DOHH2 (cell line): ENCODE measurements around the gene BMAL2.

Experiments
- H3F3A ChIP-seq: fragments of 200-600 bp; sonication (generic), shearing (Covaris generic); 2 replicates; pipeline ENCODE4 v1.6.0; 2016; ENCODE audit warnings: antibody characterized with exemption, mild to moderate bottlenecking; ENCODE audit not compliant: control insufficient read depth, insufficient read depth
- H3K27ac ChIP-seq: fragments of 200-600 bp; sonication (generic); 2 replicates; pipeline ENCODE4 v1.5.1; 2014; ENCODE audit warnings: low read depth, mild to moderate bottlenecking, low read length, moderate library complexity
- H3K27me3 ChIP-seq: fragments of 200-600 bp; sonication (generic); 2 replicates; pipeline ENCODE4 v1.6.1; 2014; ENCODE audit warnings: mild to moderate bottlenecking, low read length, mixed read lengths; ENCODE audit not compliant: control insufficient read depth
- H3K36me3 ChIP-seq: fragments of 200-600 bp; sonication (generic); 2 replicates; pipeline ENCODE4 v1.6.1; 2014; ENCODE audit warnings: mild to moderate bottlenecking, low read length, moderate library complexity, mixed read lengths; ENCODE audit not compliant: control insufficient read depth
- H3K4me1 ChIP-seq: fragments of 200-600 bp; sonication (generic); 2 replicates; pipeline ENCODE4 v1.6.1; 2014; ENCODE audit warnings: mild to moderate bottlenecking, low read length, mixed read lengths; ENCODE audit not compliant: control insufficient read depth
- H3K4me2 ChIP-seq: fragments of 200-600 bp; sonication (generic); 2 replicates; pipeline ENCODE4 v1.6.0; 2014; ENCODE audit warnings: mild to moderate bottlenecking, low read length, moderate library complexity
- H3K4me3 ChIP-seq: fragments of 200-600 bp; sonication (generic); 2 replicates; pipeline ENCODE4 v1.5.1; 2014; ENCODE audit warnings: mild to moderate bottlenecking, low read length, mixed read lengths
- H3K79me2 ChIP-seq: fragments of 200-600 bp; sonication (generic); 2 replicates; pipeline ENCODE4 v1.6.1; 2014; ENCODE audit warnings: mild to moderate bottlenecking, low read length, mixed read lengths; ENCODE audit not compliant: control insufficient read depth
- H3K9me2 ChIP-seq: fragments of 200-600 bp; sonication (generic); replicated peaks from 2 replicates; pipeline ENCODE4 v1.6.1; 2014; ENCODE audit warnings: mild to moderate bottlenecking, low read length, mixed read lengths; ENCODE audit not compliant: control insufficient read depth
- H3K9me3 ChIP-seq: fragments of 200-600 bp; sonication (generic); 2 replicates; pipeline ENCODE4 v1.6.1; 2014; ENCODE audit warnings: antibody characterized with exemption, low read length, mixed read lengths; ENCODE audit not compliant: control insufficient read depth, insufficient read depth
- H4K20me1 ChIP-seq: fragments of 200-600 bp; sonication (generic); 2 replicates; pipeline ENCODE4 v1.6.0; 2014; ENCODE audit warnings: low read depth, mild to moderate bottlenecking, antibody characterized with exemption, low read length, moderate library complexity; ENCODE audit not compliant: control insufficient read depth, insufficient read depth
- EZH2phosphoT487 ChIP-seq: fragments of 200-600 bp; sonication (generic); IDR thresholded peaks from 2 replicates; pipeline ENCODE4 v1.6.1; 2017; ENCODE audit warnings: borderline replicate concordance, mild to moderate bottlenecking, antibody characterized with exemption, low read length, moderate library complexity, mixed read lengths
- TF ChIP-seq, protein P1 (sequence below): fragments of 200-600 bp; sonication (generic); IDR thresholded peaks from one replicate; pipeline ENCODE4 v1.5.1; 2014; ENCODE audit warnings: antibody characterized with exemption, mild to moderate bottlenecking, low read depth, low read length; ENCODE audit not compliant: poor library complexity, severe bottlenecking

Gene BMAL2

DNA sequence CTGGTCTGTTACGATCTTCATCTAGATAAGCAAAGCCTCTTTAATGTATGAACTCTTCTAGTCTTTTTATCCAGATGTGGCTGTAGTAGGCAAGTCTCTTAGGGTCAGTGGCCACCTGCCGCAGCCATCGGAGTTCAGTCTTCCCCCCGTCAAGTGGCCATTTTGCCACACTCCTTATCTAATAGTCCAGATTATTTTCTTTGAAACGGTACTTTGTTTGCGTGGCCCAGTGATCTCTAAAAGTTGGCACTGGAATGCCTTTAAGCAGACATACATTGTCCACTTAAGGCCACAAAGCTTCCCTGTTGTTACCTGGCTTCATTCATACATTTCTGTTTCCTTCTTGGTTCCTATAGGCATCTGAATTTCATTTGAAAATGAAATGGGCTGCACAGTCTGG, 36.0 kb upstream of the BMAL2 start:
- H3K9me3 ChIP-seq = no peaks in the 10 kb centered on the region
- no peak for TF ChIP-seq EZH2phosphoT487
- TF ChIP-seq, protein P1, sequence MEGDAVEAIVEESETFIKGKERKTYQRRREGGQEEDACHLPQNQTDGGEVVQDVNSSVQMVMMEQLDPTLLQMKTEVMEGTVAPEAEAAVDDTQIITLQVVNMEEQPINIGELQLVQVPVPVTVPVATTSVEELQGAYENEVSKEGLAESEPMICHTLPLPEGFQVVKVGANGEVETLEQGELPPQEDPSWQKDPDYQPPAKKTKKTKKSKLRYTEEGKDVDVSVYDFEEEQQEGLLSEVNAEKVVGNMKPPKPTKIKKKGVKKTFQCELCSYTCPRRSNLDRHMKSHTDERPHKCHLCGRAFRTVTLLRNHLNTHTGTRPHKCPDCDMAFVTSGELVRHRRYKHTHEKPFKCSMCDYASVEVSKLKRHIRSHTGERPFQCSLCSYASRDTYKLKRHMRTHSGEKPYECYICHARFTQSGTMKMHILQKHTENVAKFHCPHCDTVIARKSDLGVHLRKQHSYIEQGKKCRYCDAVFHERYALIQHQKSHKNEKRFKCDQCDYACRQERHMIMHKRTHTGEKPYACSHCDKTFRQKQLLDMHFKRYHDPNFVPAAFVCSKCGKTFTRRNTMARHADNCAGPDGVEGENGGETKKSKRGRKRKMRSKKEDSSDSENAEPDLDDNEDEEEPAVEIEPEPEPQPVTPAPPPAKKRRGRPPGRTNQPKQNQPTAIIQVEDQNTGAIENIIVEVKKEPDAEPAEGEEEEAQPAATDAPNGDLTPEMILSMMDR = no peak
- no peaks in the 10 kb centered on the region for H3K27me3 ChIP-seq
- no peak overlapping the region for H3K27ac ChIP-seq
- H3F3A ChIP-seq = no peaks in the 10 kb centered on the region
- peaks cover 5% of the 10 kb centered on the region for H3K4me1 ChIP-seq
- no peak overlapping the region for H3K4me3 ChIP-seq
- no peaks in the 10 kb centered on the region for H3K9me2 ChIP-seq
- H3K79me2 ChIP-seq = no peaks in the 10 kb centered on the region
- no peaks in the 10 kb centered on the region for H4K20me1 ChIP-seq
- no peak overlapping the region for H3K4me2 ChIP-seq
- H3K36me3 ChIP-seq = peaks cover 12% of the 10 kb centered on the region

DNA sequence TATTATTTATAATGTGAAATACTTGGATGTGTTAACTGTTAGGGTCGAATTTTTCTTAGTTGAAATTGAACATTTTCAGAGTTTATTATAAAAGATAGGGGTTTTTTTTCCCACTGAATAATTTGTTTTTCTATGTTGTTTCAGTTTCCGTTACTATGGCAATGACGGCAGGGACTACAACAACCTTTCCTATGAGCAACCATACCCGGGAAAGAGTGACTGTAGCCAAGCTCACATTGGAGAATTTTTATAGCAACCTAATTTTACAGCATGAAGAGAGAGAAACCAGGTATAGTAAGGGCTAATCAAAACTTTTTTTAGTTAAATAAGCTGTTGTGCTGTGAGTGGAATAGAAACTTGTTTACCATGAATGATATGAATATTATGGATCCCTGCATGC, 35.1 kb upstream of the BMAL2 start:
- TF ChIP-seq, protein P1 = no peak
- TF ChIP-seq EZH2phosphoT487 = no peak
- H3K4me1 ChIP-seq = no peaks in the 10 kb centered on the region
- H4K20me1 ChIP-seq = no peaks in the 10 kb centered on the region
- H3K4me3 ChIP-seq = no peak overlapping the region
- no peaks in the 10 kb centered on the region for H3K9me3 ChIP-seq
- H3K36me3 ChIP-seq = peaks cover 12% of the 10 kb centered on the region
- H3K9me2 ChIP-seq = no peaks in the 10 kb centered on the region
- H3K27ac ChIP-seq = no peak overlapping the region
- H3K79me2 ChIP-seq = no peaks in the 10 kb centered on the region
- no peaks in the 10 kb centered on the region for H3F3A ChIP-seq
- no peak overlapping the region for H3K4me2 ChIP-seq
- no peaks in the 10 kb centered on the region for H3K27me3 ChIP-seq

DNA sequence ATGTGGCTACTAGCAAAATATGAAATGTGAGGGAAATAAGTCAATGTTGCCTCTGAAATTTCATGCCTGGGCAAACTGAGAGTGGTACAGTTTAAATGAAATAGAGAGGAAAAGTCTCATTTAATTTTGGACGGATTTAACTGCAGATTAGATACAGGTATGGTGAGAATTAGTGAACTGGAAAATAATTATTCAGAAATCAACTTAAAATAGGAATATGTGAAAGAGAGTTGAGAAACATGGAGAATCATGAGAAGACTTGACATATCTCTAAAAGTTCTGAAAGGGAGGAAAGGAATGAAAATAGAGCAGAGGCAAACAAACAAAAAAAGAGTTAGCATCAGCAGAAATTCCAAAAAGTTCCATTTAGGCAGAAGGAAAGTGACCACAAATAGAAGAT, 33.5 kb upstream of the BMAL2 start:
- H3K36me3 ChIP-seq = peaks cover 17% of the 10 kb centered on the region

More for the DNA sequence above, 33.5 kb upstream of the BMAL2 start:
- Histone ChIP-seq H3K4me2 (no peak overlapping the region), H3K27ac (no peak overlapping the region), H3K27me3 (no peaks in the 10 kb centered on the region), H3K9me3 (no peaks in the 10 kb centered on the region), H4K20me1 (no peaks in the 10 kb centered on the region), H3K4me3 (no peak overlapping the region), H3K9me2 (no peaks in the 10 kb centered on the region), H3K79me2 (no peaks in the 10 kb centered on the region), H3F3A (no peaks in the 10 kb centered on the region), H3K4me1 (no peaks in the 10 kb centered on the region)
- no peak for TF ChIP-seq EZH2phosphoT487
- TF ChIP-seq, protein P1 = no peak
